ENCODE measurements around the gene URAD. TPM values are rescaled to one million over a fixed set of nuclear protein-coding genes. Genes with fewer than 3 reads are reported as not detected.

The URAD gene
- total RNA-seq, 4 donors from 2014 or later = not detected

DNA sequence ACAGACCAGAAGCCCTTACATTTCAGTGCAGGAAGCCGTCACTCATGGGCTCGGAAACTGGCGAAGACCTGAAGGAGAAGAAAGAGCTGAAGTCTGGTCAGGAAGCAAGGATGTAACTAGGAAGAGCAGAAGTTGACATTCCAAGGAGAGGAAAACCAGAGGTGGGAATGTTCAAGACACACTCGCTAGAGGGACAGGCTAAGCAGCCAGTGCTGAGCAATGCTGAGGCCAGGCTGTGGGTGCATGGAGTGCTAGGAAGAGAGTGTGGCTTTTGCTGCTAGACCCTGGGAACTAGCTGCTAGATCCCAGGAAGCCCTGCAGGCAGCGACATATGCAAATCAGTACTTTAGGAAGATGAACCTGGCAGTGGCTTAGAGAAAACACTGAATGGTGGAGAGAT is 12.1 kb upstream of the URAD start:
- intact Hi-C loops (cut with DNase I) = no loop called here
- H3K4me3 ChIP-seq = no peak overlapping the region
- H3K36me3 ChIP-seq = no peaks in the 10 kb centered on the region
- no peaks in the 10 kb centered on the region for H3K27me3 ChIP-seq
- no peak for DNase-seq (ENCODE audit: extremely low spot score)
- TF ChIP-seq POLR2AphosphoS5 (IDR thresholded peaks at IDR 0.05) = no peak
- TF ChIP-seq, protein P1, sequence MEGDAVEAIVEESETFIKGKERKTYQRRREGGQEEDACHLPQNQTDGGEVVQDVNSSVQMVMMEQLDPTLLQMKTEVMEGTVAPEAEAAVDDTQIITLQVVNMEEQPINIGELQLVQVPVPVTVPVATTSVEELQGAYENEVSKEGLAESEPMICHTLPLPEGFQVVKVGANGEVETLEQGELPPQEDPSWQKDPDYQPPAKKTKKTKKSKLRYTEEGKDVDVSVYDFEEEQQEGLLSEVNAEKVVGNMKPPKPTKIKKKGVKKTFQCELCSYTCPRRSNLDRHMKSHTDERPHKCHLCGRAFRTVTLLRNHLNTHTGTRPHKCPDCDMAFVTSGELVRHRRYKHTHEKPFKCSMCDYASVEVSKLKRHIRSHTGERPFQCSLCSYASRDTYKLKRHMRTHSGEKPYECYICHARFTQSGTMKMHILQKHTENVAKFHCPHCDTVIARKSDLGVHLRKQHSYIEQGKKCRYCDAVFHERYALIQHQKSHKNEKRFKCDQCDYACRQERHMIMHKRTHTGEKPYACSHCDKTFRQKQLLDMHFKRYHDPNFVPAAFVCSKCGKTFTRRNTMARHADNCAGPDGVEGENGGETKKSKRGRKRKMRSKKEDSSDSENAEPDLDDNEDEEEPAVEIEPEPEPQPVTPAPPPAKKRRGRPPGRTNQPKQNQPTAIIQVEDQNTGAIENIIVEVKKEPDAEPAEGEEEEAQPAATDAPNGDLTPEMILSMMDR (IDR thresholded peaks at IDR 0.05) = no peak
- no peak for TF ChIP-seq EP300 (IDR thresholded peaks at IDR 0.05)
- TF ChIP-seq POLR2A (IDR thresholded peaks at IDR 0.05; ENCODE audit: low read depth) = no peak
- WGBS = 45% methylated on average over 5 of the region's 5 CpGs
- no peaks in the 10 kb centered on the region for H3K4me1 ChIP-seq
- H3K27ac ChIP-seq (replicated peaks in 1 of 4) = no peak overlapping the region
- no peaks in the 10 kb centered on the region for H3K9me3 ChIP-seq

DNA sequence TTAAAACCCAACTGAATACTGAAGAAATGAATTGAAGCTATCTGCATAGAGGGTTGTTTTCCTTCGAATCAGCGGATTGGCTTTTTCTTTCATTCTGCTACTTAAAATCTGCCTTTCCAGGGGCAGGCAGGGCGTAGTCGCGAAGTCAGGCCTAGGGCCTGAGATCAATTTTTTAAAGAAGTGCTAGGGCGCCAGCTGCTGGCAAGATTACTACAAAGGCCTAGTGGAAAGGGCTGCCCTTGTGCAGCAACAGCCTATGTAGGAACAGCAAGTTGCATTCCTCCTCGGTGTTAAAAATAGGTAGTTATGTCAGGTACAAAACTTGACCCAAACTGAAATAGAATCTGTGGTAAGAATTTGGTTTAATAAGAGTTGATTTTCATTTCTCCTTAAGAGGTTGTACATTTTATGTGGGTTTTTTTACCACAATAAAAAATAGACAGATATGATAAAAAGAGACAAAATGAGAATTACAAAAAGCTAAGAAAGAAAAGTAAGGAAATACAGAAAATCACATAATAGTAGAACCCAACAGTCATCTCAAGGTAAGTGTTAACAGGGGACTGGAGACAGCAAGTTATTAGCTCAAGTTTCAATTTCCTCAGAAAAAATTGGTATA is 9.5 kb upstream of the URAD start:
- 59% methylated on average over 7 of the region's 7 CpGs for WGBS
- H3K27ac ChIP-seq (replicated peaks in 1 of 4) = no peak overlapping the region
- H3K27me3 ChIP-seq = no peaks in the 10 kb centered on the region
- H3K9me3 ChIP-seq = no peaks in the 10 kb centered on the region
- intact Hi-C loops (cut with DNase I) = no loop called here
- no peak overlapping the region for H3K4me3 ChIP-seq
- TF ChIP-seq, protein P1 (IDR thresholded peaks at IDR 0.05) = peak in 1 of 3 experiments; percentile 39
- TF ChIP-seq POLR2A (IDR thresholded peaks at IDR 0.05; ENCODE audit: low read depth) = no peak
- no peaks in the 10 kb centered on the region for H3K36me3 ChIP-seq
- no peaks in the 10 kb centered on the region for H3K4me1 ChIP-seq
- no peak for DNase-seq (ENCODE audit: extremely low spot score)

DNA sequence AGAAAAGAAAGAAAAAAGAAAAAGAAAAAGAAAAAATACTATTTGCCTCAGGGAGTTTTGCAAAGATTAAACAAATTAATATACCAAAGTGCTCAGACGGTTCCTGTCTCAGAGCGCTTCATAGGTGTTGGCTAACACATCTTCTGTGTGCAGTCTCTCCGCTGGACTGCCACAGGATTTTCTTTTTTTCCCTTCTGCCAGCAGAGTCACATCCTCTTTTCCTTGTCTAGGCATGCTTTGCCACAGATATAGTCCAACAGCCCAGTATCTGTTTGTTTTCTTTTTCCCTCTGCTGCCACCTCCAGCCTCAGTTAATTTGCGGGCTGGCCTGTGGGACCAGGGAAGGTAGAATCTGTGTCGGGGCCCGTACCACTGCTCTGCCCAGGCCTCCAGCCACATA is 3.4 kb upstream of the URAD start:
- peaks cover 0 to 33% (median 0%) of the 10 kb centered on the region in 4 donors for H3K27me3 ChIP-seq
- DNase-seq (ENCODE audit: extremely low spot score) = no peak
- H3K27ac ChIP-seq (replicated peaks in 1 of 4) = no peak overlapping the region
- no peaks in the 10 kb centered on the region for H3K36me3 ChIP-seq
- H3K9me3 ChIP-seq = no peaks in the 10 kb centered on the region
- intact Hi-C loops (cut with DNase I) = no loop called here
- WGBS = 73% methylated on average over 6 of the region's 6 CpGs
- H3K4me3 ChIP-seq = no peak overlapping the region
- TF ChIP-seq EP300 (IDR thresholded peaks at IDR 0.05) (no peak), POLR2A (IDR thresholded peaks at IDR 0.05; ENCODE audit: low read depth) (no peak), POLR2AphosphoS5 (IDR thresholded peaks at IDR 0.05) (no peak)
- TF ChIP-seq, protein P1 (IDR thresholded peaks at IDR 0.05) = no peak
- no peaks in the 10 kb centered on the region for H3K4me1 ChIP-seq

DNA sequence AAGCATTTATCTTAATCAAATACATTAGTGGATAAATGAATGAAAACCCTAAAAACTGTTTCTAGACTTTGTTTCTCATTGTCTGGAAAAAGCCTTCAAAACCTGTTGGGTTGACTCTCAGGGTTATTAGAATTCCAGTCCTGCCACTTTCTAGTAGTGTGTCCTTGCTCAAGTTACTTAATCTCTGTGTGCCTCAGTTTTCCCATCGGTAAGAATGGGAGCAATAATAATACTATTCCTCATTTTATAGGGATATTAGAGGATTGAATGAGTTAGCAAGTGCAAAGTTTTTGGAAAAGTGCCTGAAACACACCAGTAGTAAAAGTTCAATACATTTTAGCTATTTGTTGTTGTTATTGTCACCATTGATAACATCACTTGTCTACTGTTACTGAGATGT is 2.9 kb downstream of the URAD start:
- TF ChIP-seq POLR2AphosphoS5 (IDR thresholded peaks at IDR 0.05) (no peak), POLR2A (IDR thresholded peaks at IDR 0.05; ENCODE audit: low read depth) (no peak)
- TF ChIP-seq, protein P1 (IDR thresholded peaks at IDR 0.05) = no peak
- Histone ChIP-seq H3K36me3 (no peaks in the 10 kb centered on the region), H3K27ac (replicated peaks in 1 of 4) (no peak overlapping the region), H3K4me3 (no peak overlapping the region), H3K9me3 (no peaks in the 10 kb centered on the region), H3K27me3 (peaks cover 0 to 88% (median 20%) of the 10 kb centered on the region in 4 donors), H3K4me1 (peaks cover 0 to 3% (median 2%) of the 10 kb centered on the region in 4 donors)
- DNase-seq (ENCODE audit: extremely low spot score) = no peak
- 82% methylated on average over 1 of the region's 1 CpG for WGBS
- intact Hi-C loops (cut with DNase I) = loop anchor here (2.0 to 10.0 kb wide), 2 partner anchors 157 to 451 kb away; no protein-coding TSS in a partner anchor

DNA sequence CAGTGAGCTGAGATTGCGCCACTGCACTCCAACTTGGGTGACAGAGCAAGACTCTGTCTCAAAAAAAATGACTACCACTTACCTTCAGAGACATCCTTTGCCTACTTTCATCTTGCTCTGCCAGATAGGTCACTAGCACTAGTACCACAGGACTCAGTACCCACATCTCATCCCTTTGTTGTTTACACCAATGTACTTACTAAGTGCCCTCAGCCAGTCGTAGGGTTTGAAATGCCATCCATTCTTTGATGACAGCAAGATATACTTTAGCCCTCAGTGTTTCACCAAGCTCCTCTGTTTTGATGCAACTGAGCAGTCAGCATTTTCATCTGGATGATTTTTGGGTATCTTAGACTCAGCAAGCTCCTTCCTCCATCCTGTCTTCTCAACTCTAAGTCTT is 6.1 kb downstream of the URAD start:
- no peak for DNase-seq (ENCODE audit: extremely low spot score)
- no peak overlapping the region for H3K27ac ChIP-seq (replicated peaks in 1 of 4)
- H3K27me3 ChIP-seq = peaks cover 0 to 93% (median 48%) of the 10 kb centered on the region in 4 donors
- H3K36me3 ChIP-seq = no peaks in the 10 kb centered on the region
- no peak overlapping the region for H3K4me3 ChIP-seq
- intact Hi-C loops (cut with DNase I) = loop anchor here (5.0 to 10.0 kb wide), 2 partner anchors 448 to 620 kb away; no protein-coding TSS in a partner anchor
- H3K9me3 ChIP-seq = no peaks in the 10 kb centered on the region
- peaks cover 6 to 36% (median 32%) of the 10 kb centered on the region in 4 donors for H3K4me1 ChIP-seq
- WGBS = 57% methylated on average over 2 of the region's 2 CpGs
- TF ChIP-seq, protein P1 (IDR thresholded peaks at IDR 0.05) = no peak
- TF ChIP-seq EP300 (IDR thresholded peaks at IDR 0.05) = no peak
- no peak for TF ChIP-seq POLR2AphosphoS5 (IDR thresholded peaks at IDR 0.05)
- no peak for TF ChIP-seq POLR2A (IDR thresholded peaks at IDR 0.05; ENCODE audit: low read depth)
